SK-N-MC (cell line): ENCODE results near the gene RUNX2.

Experiments used
- EZH2 ChIP-seq: fragments of 200-600 bp; sonication (generic); IDR thresholded peaks from one replicate; pipeline ENCODE4 v1.6.1; 2017; ENCODE audit warnings: antibody characterized with exemption
- FOXP2 ChIP-seq: optimal IDR thresholded peaks from 2 replicates; pipeline ENCODE3; 2011; ENCODE audit warnings: mild to moderate bottlenecking, moderate library complexity; ENCODE audit not compliant: insufficient read depth; ENCODE audit errors: extremely low read length, control extremely low read depth
- POLR2AphosphoS5 ChIP-seq: IDR thresholded peaks from 2 replicates; pipeline ENCODE4 v1.6.1; 2012; ENCODE audit warnings: mild to moderate bottlenecking, low read depth, low read length, borderline replicate concordance

GRCh38 chr6:45420909-45421708 lies 93.0 kb downstream of the RUNX2 start:
- TF ChIP-seq POLR2AphosphoS5: no peak
- no peak for TF ChIP-seq EZH2
- no peak for TF ChIP-seq FOXP2
